GM04504 (cell line): ENCODE data around the gene RPA3.

ENCODE experiments used
- DNase-seq: peaks from one replicate; pipeline ENCODE4 v3.0.0-alpha.2; 2012; ENCODE audit warnings: low read depth

Gene RPA3

GRCh38 chr7:7718492-7718891 is at the start of gene RPA3:
Gene RPA3, minus strand, starts transcription at chr7:7718607. Its CDS starts 78,189 bp downstream, at chr7:7640418.
- no peak for DNase-seq

- no peak for DNase-seq
Measured at GRCh38 chr7:7766671-7767070, 48.3 kb upstream of the RPA3 start.

- no peak for DNase-seq
Measured at GRCh38 chr7:7765422-7765821, 47.0 kb upstream of the RPA3 start.

GRCh38 chr7:7764520-7765396 is 46.4 kb upstream of the RPA3 start:
- no peak for DNase-seq

- DNase-seq: peak; percentile 22
Measured at GRCh38 chr7:7761974-7762779, 43.8 kb upstream of the RPA3 start.

GRCh38 chr7:7761340-7761973 is 43.0 kb upstream of the RPA3 start:
- peak; percentile 32 for DNase-seq

GRCh38 chr7:7757576-7757975 is 39.2 kb upstream of the RPA3 start:
- no peak for DNase-seq

GRCh38 chr7:7756577-7756976 is 38.2 kb upstream of the RPA3 start:
- DNase-seq: no peak

GRCh38 chr7:7751243-7752092 is 33.1 kb upstream of the RPA3 start:
- no peak for DNase-seq

- DNase-seq: no peak
Measured at GRCh38 chr7:7750571-7751242, 32.3 kb upstream of the RPA3 start.

GRCh38 chr7:7746458-7746857 is 28.1 kb upstream of the RPA3 start:
- DNase-seq: no peak

- DNase-seq: no peak
Measured at GRCh38 chr7:7745966-7746365, 27.6 kb upstream of the RPA3 start.

GRCh38 chr7:7745258-7745657 is 26.9 kb upstream of the RPA3 start:
- no peak for DNase-seq

GRCh38 chr7:7742223-7742622 is 23.8 kb upstream of the RPA3 start:
- no peak for DNase-seq

GRCh38 chr7:7740037-7740355 is 21.6 kb upstream of the RPA3 start:
- no peak for DNase-seq

GRCh38 chr7:7739204-7740036 is 21.0 kb upstream of the RPA3 start:
- DNase-seq: no peak

- no peak for DNase-seq
Measured at GRCh38 chr7:7738622-7739021, 20.2 kb upstream of the RPA3 start.

GRCh38 chr7:7738177-7738576 is 19.8 kb upstream of the RPA3 start:
- DNase-seq: no peak

GRCh38 chr7:7737674-7738073 is 19.3 kb upstream of the RPA3 start:
- no peak for DNase-seq

- no peak for DNase-seq
Measured at GRCh38 chr7:7736671-7737070, 18.3 kb upstream of the RPA3 start.
